Lower leg skin (tissue), 4 donors: ENCODE data around the gene F7. TPM values are rescaled to one million over a fixed set of nuclear protein-coding genes. Genes with fewer than 3 reads are reported as not detected.

Experiments
- DNase-seq, 2 donors: peaks; one replicate each; pipeline ENCODE4 v3.0.0-alpha.2; 2019; ENCODE audit warnings: low spot score in 2 of 2
- H3K4me3 ChIP-seq: fragments of 200-600 bp; sonication (generic); 2 replicates; pipeline ENCODE4 v1.5.1; 2017; ENCODE audit warnings: mild to moderate bottlenecking, low read depth; ENCODE audit not compliant: poor library complexity, severe bottlenecking
- CTCF ChIP-seq, 3 donors: fragments of 450-650 bp; IDR thresholded peaks; one replicate each; pipeline ENCODE4 v1.5.1; 2016; ENCODE audit warnings: antibody characterized with exemption in 3 of 3, mild to moderate bottlenecking in 3 of 3, moderate library complexity in 2 of 3
- POLR2A ChIP-seq, 2 donors: fragments of 450-650 bp; IDR thresholded peaks; one replicate each; pipeline ENCODE4 v1.6.1; 2016 to 2017; ENCODE audit warnings: antibody characterized with exemption in 2 of 2, mild to moderate bottlenecking in 1 of 2, moderate library complexity in 1 of 2
- WGBS, 2 donors: methylation state at CpG; one replicate each; pipeline ENCODE4 v1.1.5; 2018; 5-methylcytosine and 5-hydroxymethylcytosine counted together
- intact Hi-C: fragments of 100-400 bp; cut with DNase I; formaldehyde crosslinking; loops from one replicate; pipeline ENCODE4 v1.15.0; 2023; ENCODE audit warnings: low total_unique reads
- total RNA-seq, 4 donors: library from RNA; depleted of rRNA; stranded (reverse); fragments of >200 nt; gene quantifications; one replicate each; pipeline ENCODE4 v1.1.0, GENCODE V29; 2016

The F7 gene
- total RNA-seq, 4 donors from 2014 or later = 0.13 TPM; not detected in 3

GRCh38 chr13:113090415-113090770 is 15.2 kb upstream of the F7 start:
- intact Hi-C loops = no loop called here
- DNase-seq = no peak
- TF ChIP-seq CTCF (IDR thresholded peaks at IDR 0.05) (no peak), POLR2A (IDR thresholded peaks at IDR 0.05) (no peak)
- WGBS, 2 donors = 86 to 95% methylated on average over 13 of the region's 13 CpGs
- H3K4me3 ChIP-seq = no peak overlapping the region

GRCh38 chr13:113090806-113091205 is 14.8 kb upstream of the F7 start:
- intact Hi-C loops = no loop called here
- no peak for DNase-seq
- WGBS, 2 donors = 91% methylated on average over 24 of the region's 24 CpGs
- TF ChIP-seq CTCF (IDR thresholded peaks at IDR 0.05) (no peak), POLR2A (IDR thresholded peaks at IDR 0.05) (no peak)
- no peak overlapping the region for H3K4me3 ChIP-seq

- intact Hi-C loops = no loop called here
- H3K4me3 ChIP-seq = no peak overlapping the region
- WGBS, 2 donors = 85 to 89% methylated on average over 24 to 30 of the region's 30 CpGs
- TF ChIP-seq CTCF (IDR thresholded peaks at IDR 0.05) (no peak), POLR2A (IDR thresholded peaks at IDR 0.05) (no peak)
- DNase-seq = no peak
Measured at GRCh38 chr13:113091211-113091771, 14.3 kb upstream of the F7 start.

GRCh38 chr13:113091891-113092775 is 13.5 kb upstream of the F7 start:
- TF ChIP-seq CTCF (IDR thresholded peaks at IDR 0.05) (no peak), POLR2A (IDR thresholded peaks at IDR 0.05) (no peak)
- intact Hi-C loops = no loop called here

GRCh38 chr13:113092776-113093579 is 12.6 kb upstream of the F7 start:
- 86 to 92% methylated on average over 21 to 24 of the region's 25 CpGs for WGBS, 2 donors
- DNase-seq = no peak

More at GRCh38 chr13:113091891-113092775, 13.5 kb upstream of the F7 start:
- DNase-seq = no peak
- H3K4me3 ChIP-seq = no peak overlapping the region
- WGBS, 2 donors = 79 to 86% methylated on average over 19 to 27 of the region's 33 CpGs

More at GRCh38 chr13:113092776-113093579, 12.6 kb upstream of the F7 start:
- intact Hi-C loops = no loop called here
- TF ChIP-seq POLR2A (IDR thresholded peaks at IDR 0.05) (no peak), CTCF (IDR thresholded peaks at IDR 0.05) (no peak)
- no peak overlapping the region for H3K4me3 ChIP-seq
